Activated CD8-positive, alpha-beta T cell treated with anti-CD3 and anti-CD28 coated beads, Interleukin-2, amount 10 ng/mL, durations not matched to agents 7 days and 5 days (primary cell): ENCODE results near the gene RNF217. TPM values are rescaled to one million over a fixed set of nuclear protein-coding genes. Genes with fewer than 3 reads are reported as not detected.

Experiments
- ATAC-seq: fragments of 150-1000 bp; cut with Tn5 transposase; one replicate; pipeline ENCODE4 v1.10.0; 2021; ENCODE audit warnings: moderate library complexity
- CTCF ChIA-PET: fragments of 350-600 bp; sonication (Branson Sonifier 250); formaldehyde crosslinking; loops from one replicate; lab custom pipeline; 2021; ENCODE audit warnings: antibody characterized with exemption; lab: Charles Lee
- POLR2A ChIA-PET: fragments of 350-600 bp; sonication (Branson Sonifier 250); formaldehyde crosslinking; loops from one replicate; lab custom pipeline; 2021; ENCODE audit warnings: antibody characterized with exemption; lab: Charles Lee
- DNase-seq: peaks from one replicate; pipeline ENCODE4 v3.0.0-alpha.2; 2020
- H3K27ac Mint-ChIP-seq: one replicate; pipeline ENCODE4 v1.8.0; 2021; ENCODE audit warnings: mild to moderate bottlenecking, mixed read lengths
- H3K27me3 Mint-ChIP-seq: one replicate; pipeline ENCODE4 v1.8.0; 2021; ENCODE audit warnings: low read depth, mixed read lengths
- H3K36me3 Mint-ChIP-seq: one replicate; pipeline ENCODE4 v1.8.0; 2021; ENCODE audit warnings: low read depth, mixed read lengths
- H3K4me1 Mint-ChIP-seq: one replicate; pipeline ENCODE4 v1.8.0; 2021; ENCODE audit warnings: low read depth, mixed read lengths
- H3K4me3 Mint-ChIP-seq: one replicate; pipeline ENCODE4 v1.8.0; 2021; ENCODE audit warnings: mild to moderate bottlenecking, mixed read lengths
- H3K9me3 Mint-ChIP-seq: one replicate; pipeline ENCODE4 v1.8.0; 2022; ENCODE audit warnings: mixed read lengths; ENCODE audit not compliant: insufficient read depth
- total RNA-seq, 2 experiments: library from RNA; stranded (reverse); gene quantifications; one replicate each; pipeline ENCODE4 v1.2.3, GENCODE V29; 2021

The RNF217 gene
- total RNA-seq, 2 experiments from 2014 or later: 0.52 TPM; not detected in 1

DNA sequence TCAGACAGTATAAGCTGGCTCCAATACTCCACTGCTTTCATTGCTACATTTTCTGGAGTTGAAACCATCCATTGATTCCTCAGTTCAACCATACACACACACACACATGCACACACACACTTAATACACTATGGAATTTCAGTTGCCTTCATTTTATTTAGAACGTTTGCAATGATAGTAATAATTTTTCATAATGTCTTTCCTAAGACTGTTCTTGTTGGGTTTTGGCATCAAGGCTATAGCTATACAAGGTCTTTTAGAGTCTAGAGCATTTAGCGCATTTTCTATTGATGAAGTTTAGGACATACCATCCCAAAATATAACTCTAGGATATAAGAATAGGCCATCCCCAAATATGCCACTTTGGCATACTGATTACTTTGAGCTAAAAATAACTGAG, 175.8 kb downstream of the RNF217 start:
- no peak for DNase-seq
- Mint-ChIP-seq H3K9me3 (no peaks in the 10 kb centered on the region), H3K4me3 (no peak overlapping the region), H3K27ac (no peak overlapping the region), H3K36me3 (no peaks in the 10 kb centered on the region), H3K4me1 (no peaks in the 10 kb centered on the region), H3K27me3 (peaks cover 5% of the 10 kb centered on the region)
- POLR2A ChIA-PET: no interaction called here
- CTCF ChIA-PET: no interaction called here
- ATAC-seq: no peak

DNA sequence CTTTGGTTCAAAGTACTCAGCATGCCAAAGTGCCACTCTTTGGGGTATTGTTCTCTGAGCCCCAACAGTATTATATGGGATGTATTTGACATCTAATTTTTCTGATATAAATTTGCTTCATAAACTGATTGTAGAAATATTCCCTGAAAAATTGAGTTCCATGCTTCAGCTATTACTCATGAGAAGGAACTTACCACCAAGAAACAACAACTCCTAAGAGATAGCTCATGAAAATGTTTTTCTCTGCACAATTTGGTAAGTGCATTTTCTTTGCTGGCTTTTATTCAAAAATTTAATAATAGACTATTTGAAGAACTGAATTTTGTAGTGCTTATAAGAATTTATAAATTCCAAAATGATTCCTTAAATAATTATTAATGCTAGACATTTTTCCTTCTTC, 178.6 kb downstream of the RNF217 start:
- Mint-ChIP-seq H3K4me3 (no peak overlapping the region), H3K4me1 (no peaks in the 10 kb centered on the region), H3K9me3 (no peaks in the 10 kb centered on the region), H3K27ac (no peak overlapping the region), H3K27me3 (peaks cover 3% of the 10 kb centered on the region), H3K36me3 (no peaks in the 10 kb centered on the region)
- DNase-seq: no peak
- ATAC-seq: no peak
- POLR2A ChIA-PET: no interaction called here
- CTCF ChIA-PET: interaction anchor here (1.6 kb wide), 1 partner anchor 13 kb away, joined by 5 read pairs; the partner anchor contains the start of gene TPD52L1

Other genes with a start within 250 kb of the RNF217 start
- gene TPD52L1, start 191.3 kb downstream of the RNF217 start, total RNA-seq: not detected